OCI-LY7 (cell line): ENCODE data around the gene TACR1.

ENCODE experiments used
- EZH2phosphoT487 ChIP-seq: fragments of 200-600 bp; sonication (generic); IDR thresholded peaks from 2 replicates; pipeline ENCODE4 v1.6.1; 2018; ENCODE audit warnings: low read depth, borderline replicate concordance, mild to moderate bottlenecking, mixed run types, antibody characterized with exemption, low read length, moderate library complexity, mixed read lengths
- TF ChIP-seq, protein P1 (sequence below): fragments of 200-600 bp; sonication (generic); conservative IDR thresholded peaks from 2 replicates; pipeline ENCODE4 v1.5.1; 2014; ENCODE audit warnings: mild to moderate bottlenecking, antibody characterized with exemption, low read length, moderate library complexity, mixed read lengths

DNA sequence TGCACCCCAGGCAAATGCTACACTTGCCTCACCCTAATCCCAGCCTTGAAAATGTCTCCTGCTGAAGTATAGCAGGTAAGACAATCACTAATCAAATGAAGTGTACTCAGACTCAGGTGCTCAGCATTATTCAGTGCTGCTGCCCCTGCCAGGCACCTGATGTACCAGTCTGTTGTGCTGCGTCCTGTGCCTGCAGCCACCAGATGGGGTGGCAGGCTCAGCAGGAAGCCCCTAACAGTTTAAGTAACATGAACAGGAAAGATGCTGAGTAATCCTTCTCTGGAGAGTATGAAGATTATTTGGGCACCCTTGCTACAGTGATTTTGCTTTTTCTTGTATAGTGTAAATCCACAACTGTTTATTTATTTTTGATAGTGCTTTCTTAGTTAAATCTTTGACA lies 69.1 kb downstream of the TACR1 start:
- TF ChIP-seq, protein P1, sequence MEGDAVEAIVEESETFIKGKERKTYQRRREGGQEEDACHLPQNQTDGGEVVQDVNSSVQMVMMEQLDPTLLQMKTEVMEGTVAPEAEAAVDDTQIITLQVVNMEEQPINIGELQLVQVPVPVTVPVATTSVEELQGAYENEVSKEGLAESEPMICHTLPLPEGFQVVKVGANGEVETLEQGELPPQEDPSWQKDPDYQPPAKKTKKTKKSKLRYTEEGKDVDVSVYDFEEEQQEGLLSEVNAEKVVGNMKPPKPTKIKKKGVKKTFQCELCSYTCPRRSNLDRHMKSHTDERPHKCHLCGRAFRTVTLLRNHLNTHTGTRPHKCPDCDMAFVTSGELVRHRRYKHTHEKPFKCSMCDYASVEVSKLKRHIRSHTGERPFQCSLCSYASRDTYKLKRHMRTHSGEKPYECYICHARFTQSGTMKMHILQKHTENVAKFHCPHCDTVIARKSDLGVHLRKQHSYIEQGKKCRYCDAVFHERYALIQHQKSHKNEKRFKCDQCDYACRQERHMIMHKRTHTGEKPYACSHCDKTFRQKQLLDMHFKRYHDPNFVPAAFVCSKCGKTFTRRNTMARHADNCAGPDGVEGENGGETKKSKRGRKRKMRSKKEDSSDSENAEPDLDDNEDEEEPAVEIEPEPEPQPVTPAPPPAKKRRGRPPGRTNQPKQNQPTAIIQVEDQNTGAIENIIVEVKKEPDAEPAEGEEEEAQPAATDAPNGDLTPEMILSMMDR: peak; percentile 39; the same call in 1 of the 2 replicates
- TF ChIP-seq EZH2phosphoT487: no peak
